ENCODE results near the gene ZNF311.

- TF ChIP-seq, protein P1, sequence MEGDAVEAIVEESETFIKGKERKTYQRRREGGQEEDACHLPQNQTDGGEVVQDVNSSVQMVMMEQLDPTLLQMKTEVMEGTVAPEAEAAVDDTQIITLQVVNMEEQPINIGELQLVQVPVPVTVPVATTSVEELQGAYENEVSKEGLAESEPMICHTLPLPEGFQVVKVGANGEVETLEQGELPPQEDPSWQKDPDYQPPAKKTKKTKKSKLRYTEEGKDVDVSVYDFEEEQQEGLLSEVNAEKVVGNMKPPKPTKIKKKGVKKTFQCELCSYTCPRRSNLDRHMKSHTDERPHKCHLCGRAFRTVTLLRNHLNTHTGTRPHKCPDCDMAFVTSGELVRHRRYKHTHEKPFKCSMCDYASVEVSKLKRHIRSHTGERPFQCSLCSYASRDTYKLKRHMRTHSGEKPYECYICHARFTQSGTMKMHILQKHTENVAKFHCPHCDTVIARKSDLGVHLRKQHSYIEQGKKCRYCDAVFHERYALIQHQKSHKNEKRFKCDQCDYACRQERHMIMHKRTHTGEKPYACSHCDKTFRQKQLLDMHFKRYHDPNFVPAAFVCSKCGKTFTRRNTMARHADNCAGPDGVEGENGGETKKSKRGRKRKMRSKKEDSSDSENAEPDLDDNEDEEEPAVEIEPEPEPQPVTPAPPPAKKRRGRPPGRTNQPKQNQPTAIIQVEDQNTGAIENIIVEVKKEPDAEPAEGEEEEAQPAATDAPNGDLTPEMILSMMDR (IDR thresholded peaks at IDR 0.05; ENCODE audit: low read depth, low read length): peak; percentile 17
- TF ChIP-seq POLR2A (IDR thresholded peaks at IDR 0.05; ENCODE audit: extremely low read depth, insufficient read length) (peak; percentile 28), MYC (IDR thresholded peaks at IDR 0.05; ENCODE audit: low read depth, low read length) (no peak)
- TF ChIP-seq, protein P2, sequence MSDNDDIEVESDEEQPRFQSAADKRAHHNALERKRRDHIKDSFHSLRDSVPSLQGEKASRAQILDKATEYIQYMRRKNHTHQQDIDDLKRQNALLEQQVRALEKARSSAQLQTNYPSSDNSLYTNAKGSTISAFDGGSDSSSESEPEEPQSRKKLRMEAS (IDR thresholded peaks at IDR 0.05; ENCODE audit: low read depth, low read length): 0 out of 2 replicates have a peak, but pooled peaks have one; percentile 38
These were observed 24.2 kb downstream of the ZNF311 start for GRCh38 chr6:28980852-28981430.
